Measurements from ENCODE around the gene CHST6.
"Not testable (repeated sequence)": the region's sequence is repeated elsewhere in the genome, so short reads cannot be mapped to it uniquely, and the experiment has no call there.

The CHST6 gene

GRCh38 chr16:75476817-75477216 lies 18.4 kb downstream of the CHST6 start:
- no peak for DNase-seq (ENCODE audit: low read depth, low spot score)

DNA sequence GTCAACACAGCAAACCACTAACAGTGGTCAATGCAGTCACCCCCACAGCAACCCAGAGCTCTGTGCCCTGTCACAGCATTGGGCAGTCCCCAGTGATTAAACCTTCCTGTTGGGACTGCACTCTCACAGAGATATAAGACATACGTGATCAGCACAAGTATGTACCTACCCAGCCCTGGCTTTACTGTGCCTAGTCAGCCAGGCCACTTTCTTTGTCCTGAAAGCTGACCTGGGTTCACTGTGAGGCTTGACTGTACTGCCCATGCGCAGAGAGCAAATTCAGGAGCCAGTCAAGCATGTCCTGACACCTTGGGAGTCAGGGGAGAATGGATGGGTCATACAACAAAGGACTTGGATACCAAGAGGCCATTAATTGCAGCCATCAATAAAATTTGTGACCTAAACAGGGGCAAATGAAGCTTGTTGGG lies 19.8 kb downstream of the CHST6 start:
- no peak for DNase-seq (ENCODE audit: low read depth, low spot score)

DNA sequence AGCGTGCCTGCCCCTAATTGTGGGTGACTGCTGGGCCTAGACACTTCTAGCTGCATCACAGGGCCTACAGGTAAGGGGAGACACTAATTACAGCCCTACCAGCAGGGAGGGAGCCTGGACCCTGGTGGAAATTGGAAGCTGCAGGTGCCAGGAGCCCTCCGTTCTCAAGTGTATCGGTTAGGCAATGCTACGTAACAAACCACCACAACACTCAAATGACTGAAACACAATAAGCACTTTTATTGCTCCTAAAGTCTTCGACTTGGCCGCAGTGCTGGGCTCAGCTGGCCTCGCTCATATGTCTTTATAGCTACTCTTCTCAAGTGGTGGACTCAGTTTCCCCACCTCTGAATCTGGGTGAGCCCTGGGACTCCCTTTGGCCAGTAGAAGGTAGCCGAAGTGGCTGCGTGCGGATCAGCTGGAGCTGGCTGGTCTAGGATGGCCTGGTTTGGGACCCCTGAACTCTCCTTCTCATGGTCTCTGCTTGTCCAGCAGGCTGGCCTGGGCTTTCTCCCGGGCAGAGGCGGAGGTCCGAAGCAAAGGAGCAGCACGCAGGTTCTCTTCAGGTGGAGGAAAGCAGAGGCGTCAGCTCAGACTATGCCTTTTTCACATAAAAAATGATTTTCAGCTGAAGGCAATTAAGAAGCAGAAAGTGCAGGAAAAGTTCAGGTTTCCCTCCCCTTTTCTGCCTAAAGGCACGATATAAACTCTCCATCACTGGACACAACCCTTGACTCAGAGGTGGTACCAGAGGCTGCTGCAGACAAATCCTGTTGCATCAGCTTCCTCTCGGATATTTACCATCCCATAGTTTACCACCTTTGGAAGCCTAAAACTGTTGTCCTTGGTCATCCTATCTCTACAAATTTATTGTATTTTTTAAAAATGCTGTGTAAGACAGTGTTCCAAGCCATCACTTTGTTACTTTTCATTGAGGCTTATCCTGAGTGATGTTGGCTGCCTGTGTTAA lies 22.0 kb downstream of the CHST6 start:
- no peak for DNase-seq (ENCODE audit: low read depth, low spot score)

- DNase-seq (ENCODE audit: low read depth, low spot score), result no peak
Observed at GRCh38 chr16:75471723-75472633, 23.3 kb downstream of the CHST6 start.

- no peak for DNase-seq (ENCODE audit: low read depth, low spot score)
Observed at GRCh38 chr16:75466760-75467159, 28.5 kb downstream of the CHST6 start.

DNA sequence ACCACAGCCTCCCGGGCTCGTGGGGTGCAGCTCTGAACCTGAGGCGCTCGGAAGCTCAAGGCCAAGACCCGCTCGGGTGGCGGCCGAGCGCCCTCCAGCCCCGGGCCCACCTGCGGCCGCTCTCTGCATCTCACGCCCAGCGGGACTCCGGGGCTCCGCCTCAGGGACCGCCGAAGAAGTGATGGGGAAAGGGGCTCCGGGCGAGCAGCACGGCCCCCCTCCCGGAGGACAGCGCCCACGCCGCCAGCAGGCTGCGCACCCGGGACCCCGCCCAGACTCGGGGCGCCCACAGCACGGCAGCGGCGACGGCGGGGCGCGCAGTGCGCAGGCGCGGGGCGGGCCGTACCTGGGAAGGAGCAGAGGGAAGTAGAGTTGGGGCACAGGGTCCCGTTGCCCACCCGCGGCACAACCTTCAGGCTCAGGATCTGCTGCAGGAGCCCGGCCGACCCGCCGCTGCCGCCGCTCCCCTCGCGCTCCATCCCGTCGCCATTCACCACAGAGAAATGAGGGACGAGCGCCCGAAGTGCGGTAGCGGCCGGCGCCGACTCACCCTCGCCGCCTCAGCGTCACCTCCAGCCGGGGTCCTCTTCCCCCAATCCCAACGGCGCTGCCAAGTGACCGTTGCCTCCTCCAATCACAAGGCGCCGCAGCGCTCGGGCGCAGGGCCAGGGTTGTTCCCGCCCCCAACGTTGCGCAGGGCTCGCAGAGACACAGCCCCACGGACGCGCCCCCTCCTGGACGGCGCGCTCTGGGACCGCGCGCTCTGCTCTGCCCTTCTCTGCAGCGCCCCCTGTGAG lies 30.9 kb downstream of the CHST6 start, which contains the start of gene TMEM170A:
Gene TMEM170A, minus strand, starts transcription at position 568 of the 797 bp plus-strand sequence. Its CDS starts 89 bp downstream, at position 479.
- DNase-seq (ENCODE audit: low read depth, low spot score), result peak; percentile 83

DNA sequence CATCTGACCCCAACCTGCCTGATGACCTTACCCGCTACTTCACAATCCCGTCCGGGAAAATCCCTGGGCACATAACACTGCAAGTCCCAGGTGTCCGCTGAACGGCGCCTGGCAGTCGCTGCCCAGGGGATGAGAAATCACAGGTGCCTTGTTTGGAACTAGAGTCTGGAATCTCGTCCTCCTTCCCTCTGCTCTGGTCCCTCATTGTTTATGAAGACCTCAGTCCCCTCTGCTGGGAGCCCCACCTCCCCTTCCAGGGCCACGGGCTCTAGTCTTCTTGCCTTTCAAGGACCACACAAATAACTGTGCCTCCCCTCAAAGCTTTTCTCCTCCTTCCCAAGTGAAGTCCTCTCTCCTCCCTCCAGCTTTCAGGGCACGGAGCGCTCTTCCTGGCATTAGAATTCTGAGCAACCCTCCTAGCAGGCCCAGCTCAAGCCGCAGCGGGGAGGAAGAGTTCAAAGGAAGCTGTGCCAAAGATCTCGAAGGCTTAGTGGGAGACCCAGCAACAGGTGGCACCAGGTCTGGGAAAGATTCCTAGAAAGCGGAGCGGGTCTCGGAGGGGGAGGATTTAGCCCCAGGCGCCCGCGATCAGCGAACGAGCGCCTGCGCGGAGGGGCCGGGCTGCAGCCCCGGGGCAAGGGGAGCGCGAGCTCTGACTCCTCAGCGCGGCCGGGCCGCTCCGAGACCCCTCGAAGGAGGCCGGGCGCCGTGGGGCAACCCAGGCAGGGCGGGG lies 31.7 kb downstream of the CHST6 start:
- DNase-seq (ENCODE audit: low read depth, low spot score), result not testable (repeated sequence)

DNA sequence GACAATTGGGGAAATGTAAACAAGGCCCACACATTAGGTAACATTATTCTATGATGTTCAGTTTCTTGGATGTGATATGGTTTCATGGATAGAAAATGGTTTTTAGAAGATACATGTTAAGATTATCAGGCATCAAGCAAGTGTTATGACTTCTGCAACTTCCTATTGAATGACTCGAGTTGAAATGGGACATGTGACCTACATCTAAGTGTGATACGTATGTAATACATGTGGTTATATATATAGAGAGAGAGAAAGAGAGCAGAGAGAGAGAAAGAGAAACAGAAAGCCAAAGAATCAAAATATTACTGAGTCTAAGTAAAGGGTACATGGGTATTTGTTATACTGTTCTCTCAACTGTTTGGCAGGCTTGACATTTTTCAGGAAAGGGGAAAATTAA lies 32.4 kb downstream of the CHST6 start:
- no peak for DNase-seq (ENCODE audit: low read depth, low spot score)

- no peak for DNase-seq (ENCODE audit: low read depth, low spot score)
Observed at GRCh38 chr16:75461575-75461974, 33.7 kb downstream of the CHST6 start.

GRCh38 chr16:75460446-75460845 lies 34.8 kb downstream of the CHST6 start:
- DNase-seq (ENCODE audit: low read depth, low spot score), result no peak

DNA sequence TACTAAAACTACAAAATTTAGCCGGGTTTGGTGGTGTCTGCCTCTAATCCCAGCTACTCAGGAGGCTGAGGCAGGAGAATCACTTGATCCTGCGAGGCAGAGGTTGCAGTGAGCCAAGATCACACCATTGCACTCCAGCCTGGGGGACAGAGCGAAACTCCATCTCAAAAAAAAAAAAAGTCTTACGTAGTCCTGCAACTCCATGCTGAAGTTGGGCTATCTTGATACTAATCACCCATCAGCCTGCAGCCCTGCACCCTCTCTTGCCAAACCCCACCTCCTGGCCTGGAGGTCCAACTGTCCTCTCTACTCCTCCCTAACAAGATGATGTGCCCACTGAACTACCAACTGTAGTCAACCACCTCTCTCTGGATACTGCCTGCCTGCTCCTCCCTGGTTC lies 35.5 kb downstream of the CHST6 start:
- DNase-seq (ENCODE audit: low read depth, low spot score), result no peak

DNA sequence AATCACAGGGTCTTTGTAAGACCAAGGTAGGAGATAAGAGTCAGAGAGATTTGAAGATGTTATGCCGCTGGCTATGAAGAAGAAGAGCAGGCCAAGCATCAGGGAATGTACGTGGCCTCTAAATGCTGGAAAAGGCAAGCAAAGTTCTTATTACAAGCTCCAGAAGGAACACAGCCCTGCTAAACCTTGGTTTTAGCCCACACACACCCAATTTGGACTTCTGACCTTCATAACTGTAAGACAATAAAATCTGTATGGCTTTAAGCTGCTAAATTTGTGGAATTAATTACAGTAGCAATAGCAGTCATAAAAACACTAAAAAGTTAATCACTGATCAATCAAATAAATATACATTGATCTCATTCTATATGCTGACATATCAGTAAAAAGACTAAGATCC lies 36.8 kb downstream of the CHST6 start:
- DNase-seq (ENCODE audit: low read depth, low spot score), result no peak

GRCh38 chr16:75458029-75458428 lies 37.2 kb downstream of the CHST6 start:
- no peak for DNase-seq (ENCODE audit: low read depth, low spot score)

DNA sequence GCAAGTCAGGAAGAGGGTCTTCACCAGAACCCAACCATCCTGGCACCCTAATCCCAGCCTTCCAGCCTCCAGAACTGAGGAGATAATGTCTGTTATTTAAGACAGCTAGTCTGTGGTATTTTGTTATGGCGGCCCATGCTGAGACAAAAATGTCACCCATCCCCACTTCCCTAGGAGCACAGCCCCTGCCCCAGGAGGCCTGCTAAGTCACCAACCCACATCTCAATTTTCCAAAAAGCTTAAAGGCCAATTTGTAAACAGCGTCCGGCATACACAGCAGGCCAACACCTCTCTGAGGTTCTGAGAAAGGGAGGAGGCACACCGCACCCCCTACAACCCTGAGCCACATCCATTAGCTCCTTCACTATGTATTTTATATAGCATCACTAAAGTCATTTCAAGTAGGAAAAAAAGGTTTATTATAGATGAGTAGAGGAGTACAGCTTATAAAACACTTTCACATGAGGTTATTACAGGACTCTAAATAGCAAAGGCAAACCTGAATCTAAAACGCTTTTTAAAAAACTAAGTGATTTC lies 37.7 kb downstream of the CHST6 start:
- no peak for DNase-seq (ENCODE audit: low read depth, low spot score)

DNA sequence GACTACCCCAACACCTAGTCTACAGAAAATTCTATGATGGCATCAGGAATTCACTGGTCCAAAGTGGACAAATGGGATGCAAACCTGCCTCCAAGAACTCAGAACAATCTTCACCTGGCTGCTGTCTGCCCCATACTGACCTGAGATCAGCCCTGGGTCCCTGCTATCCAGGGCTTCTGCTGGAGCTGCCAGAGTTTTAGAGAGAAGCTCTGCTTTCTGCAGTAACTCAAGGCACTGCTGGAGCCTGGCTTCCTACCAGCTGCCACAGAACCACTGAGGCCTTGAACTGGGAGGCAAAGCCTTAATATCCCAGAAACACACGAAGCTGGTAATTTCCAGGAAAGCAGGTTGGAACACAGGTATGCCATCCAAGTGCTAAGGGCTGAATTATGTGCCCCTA lies 38.3 kb downstream of the CHST6 start:
- DNase-seq (ENCODE audit: low read depth, low spot score), result no peak

DNA sequence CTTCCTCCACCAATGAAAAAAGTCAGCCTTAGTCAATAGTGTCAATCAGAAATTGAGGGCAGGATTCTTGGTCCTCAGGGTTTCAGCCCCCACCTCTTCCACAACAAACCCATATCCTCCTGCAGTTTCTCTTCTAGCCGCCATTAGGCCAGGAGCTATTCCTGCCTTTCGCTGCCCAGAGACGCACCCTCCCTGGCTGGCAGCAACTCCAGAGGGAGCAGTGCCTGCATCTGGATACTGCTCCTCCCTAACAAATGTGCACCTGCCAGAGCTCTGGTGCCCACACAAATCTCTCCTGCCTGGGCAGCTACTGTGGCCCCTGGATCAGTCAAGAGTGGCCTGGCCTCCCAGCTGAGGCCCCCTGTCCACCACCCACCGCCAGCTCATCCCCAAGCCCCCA lies 38.8 kb downstream of the CHST6 start:
- not testable (repeated sequence) for DNase-seq (ENCODE audit: low read depth, low spot score)

DNA sequence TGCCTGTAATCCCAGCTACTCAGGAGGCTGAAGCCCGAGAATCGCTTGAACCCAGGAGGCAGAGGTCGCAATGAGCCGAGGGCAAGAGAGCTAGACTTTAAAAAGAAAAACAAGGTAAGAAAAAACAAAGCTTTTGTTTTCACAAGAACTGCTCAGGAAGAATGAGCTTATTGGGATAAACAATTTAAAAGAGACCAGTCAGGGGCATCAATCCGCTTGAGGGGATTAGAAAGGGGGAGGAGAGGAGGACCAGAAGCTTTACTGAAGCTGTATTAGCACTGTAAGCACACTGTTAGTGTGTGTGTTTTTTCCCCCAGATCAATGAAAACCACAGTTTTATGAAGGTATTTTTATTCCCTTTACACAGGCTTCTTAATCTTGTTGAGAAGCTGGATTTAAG lies 39.6 kb downstream of the CHST6 start:
- no peak for DNase-seq (ENCODE audit: low read depth, low spot score)

DNA sequence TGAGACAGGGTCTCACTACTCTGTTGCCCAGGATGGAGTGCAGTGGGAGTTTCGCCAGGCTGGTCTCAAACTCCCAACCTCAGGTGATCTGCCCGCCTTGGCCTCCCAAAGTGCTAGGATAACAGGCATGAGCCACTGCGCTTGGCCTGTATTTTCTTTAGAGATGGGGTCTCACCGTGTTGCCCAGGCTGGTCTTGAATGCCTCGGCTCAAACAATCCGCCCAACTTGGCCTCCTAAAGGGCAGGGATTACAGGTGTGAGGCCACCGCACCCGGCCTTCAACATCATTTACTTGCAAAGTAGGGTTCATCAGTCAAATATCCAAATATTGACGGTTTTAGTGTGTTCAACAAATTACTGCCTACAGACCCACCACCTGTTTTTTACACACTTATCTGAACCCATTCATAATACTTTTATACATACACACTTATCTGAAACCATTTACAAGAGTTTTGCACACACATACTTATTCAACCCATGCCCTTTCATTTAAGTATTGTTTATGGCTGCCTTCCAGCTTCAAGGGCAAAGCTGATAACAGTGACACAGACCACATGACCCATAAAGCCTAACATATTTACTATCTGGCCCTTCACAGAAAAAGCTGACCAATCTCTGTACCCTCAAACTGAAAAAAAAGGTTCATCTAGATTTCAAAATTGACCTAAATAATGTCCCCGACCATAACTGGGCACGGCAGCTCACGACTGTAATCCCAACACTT lies 42.6 kb downstream of the CHST6 start:
- DNase-seq (ENCODE audit: low read depth, low spot score), result no peak

DNA sequence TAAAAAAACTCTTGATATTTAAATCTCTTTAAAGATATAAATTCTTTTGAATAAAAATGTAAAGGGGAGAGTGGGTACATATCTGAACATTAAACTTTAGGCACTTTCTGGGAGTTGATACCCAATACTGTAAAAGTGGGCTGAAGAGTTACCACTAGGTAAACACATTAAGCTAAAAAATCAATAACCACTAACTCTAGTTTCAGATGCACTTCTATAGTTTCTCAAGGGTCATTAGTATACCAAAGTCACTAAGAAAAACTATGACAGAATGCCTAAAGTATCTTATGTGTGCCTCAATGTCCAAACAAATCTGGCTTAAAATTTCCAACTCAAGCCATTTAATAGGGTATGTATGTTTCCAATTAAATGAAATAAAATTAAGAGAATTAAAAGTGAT lies 48.8 kb downstream of the CHST6 start:
- DNase-seq (ENCODE audit: low read depth, low spot score), result no peak

DNA sequence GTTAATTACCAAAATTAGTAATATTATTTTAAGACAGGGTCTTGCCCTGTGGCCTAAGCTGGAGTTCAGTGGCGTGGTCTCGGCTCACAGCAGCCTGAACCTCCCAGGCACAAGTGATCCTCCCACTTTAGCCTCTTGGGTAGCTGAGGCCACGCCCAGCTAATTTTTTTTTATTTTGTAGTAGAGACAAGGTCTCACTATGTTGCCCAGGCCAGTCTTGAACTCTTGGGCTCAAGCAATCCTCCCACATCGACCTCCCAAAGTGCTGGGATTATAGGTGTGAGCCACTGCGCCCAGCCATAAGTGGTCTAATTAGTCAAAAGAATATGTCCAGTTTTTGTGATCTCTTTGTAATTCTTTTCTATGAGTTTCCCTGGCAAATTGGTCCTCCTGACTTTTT lies 49.9 kb downstream of the CHST6 start:
- no peak for DNase-seq (ENCODE audit: low read depth, low spot score)
